HUES64 (cell line): ENCODE data around the gene GM2A.
"Not testable (repeated sequence)": the region's sequence is repeated elsewhere in the genome, so short reads cannot be mapped to it uniquely, and the experiment has no call there.

Source experiments
- H3K27ac ChIP-seq: 2 replicates; pipeline ENCODE4 v1.7.0; 2013; ENCODE audit warnings: low read depth, low read length, inconsistent platforms
- H3K27me3 ChIP-seq: 2 replicates; pipeline ENCODE4 v1.6.1; 2013; ENCODE audit warnings: mild to moderate bottlenecking, low read length; ENCODE audit not compliant: insufficient read depth
- H3K36me3 ChIP-seq: 2 replicates; pipeline ENCODE4 v1.6.1; 2013; ENCODE audit warnings: mild to moderate bottlenecking, low read length; ENCODE audit not compliant: insufficient read depth
- H3K4me1 ChIP-seq: 2 replicates; pipeline ENCODE4 v1.6.1; 2013; ENCODE audit warnings: mild to moderate bottlenecking, low read length, moderate library complexity; ENCODE audit not compliant: insufficient read depth
- H3K4me3 ChIP-seq: 2 replicates; pipeline ENCODE4 v1.5.1; 2013; ENCODE audit warnings: mild to moderate bottlenecking, low read length, moderate library complexity
- H3K9ac ChIP-seq: 2 replicates; pipeline ENCODE4 v1.6.1; 2013; ENCODE audit warnings: mild to moderate bottlenecking, low read depth, low read length
- H3K9me3 ChIP-seq: 2 replicates; pipeline ENCODE4 v1.6.1; 2013; ENCODE audit warnings: low read depth, low read length; ENCODE audit not compliant: insufficient read depth
- WGBS: fragments of 150-250, 120-280 bp; methylation state at CpG from one replicate; pipeline ENCODE4 v1.1.7; 2013; ENCODE audit warnings: missing lambda C conversion rate; 5-methylcytosine and 5-hydroxymethylcytosine counted together

GM2A gene

GRCh38 chr5:151293624-151294023 lies 40.6 kb downstream of the GM2A start:
- no peak overlapping the region for H3K27ac ChIP-seq
- H3K4me1 ChIP-seq: no peaks in the 10 kb centered on the region
- WGBS: 59% methylated on average over 4 of the region's 4 CpGs
- H3K9ac ChIP-seq: no peak overlapping the region
- no peaks in the 10 kb centered on the region for H3K27me3 ChIP-seq
- no peaks in the 10 kb centered on the region for H3K36me3 ChIP-seq
- no peaks in the 10 kb centered on the region for H3K9me3 ChIP-seq
- H3K4me3 ChIP-seq: no peak overlapping the region

- H3K9ac ChIP-seq: no peak overlapping the region
- H3K4me1 ChIP-seq: no peaks in the 10 kb centered on the region
- no peaks in the 10 kb centered on the region for H3K36me3 ChIP-seq
- H3K9me3 ChIP-seq: no peaks in the 10 kb centered on the region
- H3K4me3 ChIP-seq: no peak overlapping the region
- H3K27me3 ChIP-seq: no peaks in the 10 kb centered on the region
- no peak overlapping the region for H3K27ac ChIP-seq
- 96% methylated on average over 5 of the region's 5 CpGs for WGBS
Observed at GRCh38 chr5:151295138-151295537, 42.2 kb downstream of the GM2A start.

GRCh38 chr5:151295791-151296477 lies 42.9 kb downstream of the GM2A start:
- no peak overlapping the region for H3K27ac ChIP-seq
- no peaks in the 10 kb centered on the region for H3K9me3 ChIP-seq
- H3K27me3 ChIP-seq: no peaks in the 10 kb centered on the region
- H3K4me3 ChIP-seq: no peak overlapping the region
- no peak overlapping the region for H3K9ac ChIP-seq
- H3K4me1 ChIP-seq: no peaks in the 10 kb centered on the region
- no peaks in the 10 kb centered on the region for H3K36me3 ChIP-seq
- WGBS: 84% methylated on average over 7 of the region's 7 CpGs

GRCh38 chr5:151296478-151296830 lies 43.5 kb downstream of the GM2A start:
- Histone ChIP-seq H3K27me3 (no peaks in the 10 kb centered on the region), H3K4me1 (no peaks in the 10 kb centered on the region), H3K27ac (no peak overlapping the region), H3K9ac (no peak overlapping the region), H3K9me3 (no peaks in the 10 kb centered on the region), H3K36me3 (no peaks in the 10 kb centered on the region), H3K4me3 (no peak overlapping the region)
- 90% methylated on average over 1 of the region's 1 CpG for WGBS

GRCh38 chr5:151296974-151297373 lies 44.0 kb downstream of the GM2A start:
- H3K9ac ChIP-seq: no peak overlapping the region
- no peaks in the 10 kb centered on the region for H3K4me1 ChIP-seq
- WGBS: 76% methylated on average over 2 of the region's 2 CpGs
- H3K27me3 ChIP-seq: no peaks in the 10 kb centered on the region
- no peak overlapping the region for H3K27ac ChIP-seq
- H3K9me3 ChIP-seq: no peaks in the 10 kb centered on the region
- H3K4me3 ChIP-seq: no peak overlapping the region
- H3K36me3 ChIP-seq: no peaks in the 10 kb centered on the region

GRCh38 chr5:151298063-151298855 lies 45.3 kb downstream of the GM2A start:
- H3K27me3 ChIP-seq: no peaks in the 10 kb centered on the region
- H3K4me1 ChIP-seq: no peaks in the 10 kb centered on the region
- no peak overlapping the region for H3K4me3 ChIP-seq
- H3K36me3 ChIP-seq: no peaks in the 10 kb centered on the region
- no peaks in the 10 kb centered on the region for H3K9me3 ChIP-seq
- no peak overlapping the region for H3K9ac ChIP-seq
- H3K27ac ChIP-seq: no peak overlapping the region
- 89% methylated on average over 6 of the region's 6 CpGs for WGBS

GRCh38 chr5:151303666-151304065 lies 50.7 kb downstream of the GM2A start, which contains the start of gene SLC36A3:
SLC36A3 (minus strand) TSS chr5:151303766; CDS start chr5:151303354, 412 bp downstream.
- no peaks in the 10 kb centered on the region for H3K36me3 ChIP-seq

GRCh38 chr5:151309266-151309665 lies 56.3 kb downstream of the GM2A start:
- not testable (repeated sequence) for H3K27ac ChIP-seq, H3K4me3 ChIP-seq, H3K4me1 ChIP-seq, H3K9ac ChIP-seq, H3K36me3 ChIP-seq, H3K27me3 ChIP-seq, H3K9me3 ChIP-seq
- 97% methylated on average over 27 of the region's 27 CpGs for WGBS

More at GRCh38 chr5:151303666-151304065, 50.7 kb downstream of the GM2A start, which contains the start of gene SLC36A3:
- no peaks in the 10 kb centered on the region for H3K9me3 ChIP-seq
- no peaks in the 10 kb centered on the region for H3K27me3 ChIP-seq
- H3K4me1 ChIP-seq: no peaks in the 10 kb centered on the region
- no peak within 1 kb of the TSS for H3K9ac ChIP-seq
- H3K27ac ChIP-seq: no peak within 1 kb of the TSS
- no peak within 1 kb of the TSS for H3K4me3 ChIP-seq
- 86% methylated on average over 2 of the region's 2 CpGs for WGBS

- not testable (repeated sequence) for H3K9me3 ChIP-seq, H3K27ac ChIP-seq, H3K9ac ChIP-seq, H3K4me1 ChIP-seq, H3K27me3 ChIP-seq, H3K4me3 ChIP-seq, H3K36me3 ChIP-seq
- 90% methylated on average over 15 of the region's 15 CpGs for WGBS
Observed at GRCh38 chr5:151309821-151310220, 56.8 kb downstream of the GM2A start.

- H3K36me3 ChIP-seq: no peaks in the 10 kb centered on the region
- H3K27me3 ChIP-seq: no peaks in the 10 kb centered on the region
- H3K4me1 ChIP-seq: peaks cover 9% of the 10 kb centered on the region; the same call in 1 of the 2 replicates
Observed at GRCh38 chr5:151310932-151311331, 57.9 kb downstream of the GM2A start.

GRCh38 chr5:151312756-151313324 lies 59.9 kb downstream of the GM2A start:
- Histone ChIP-seq H3K4me3 (no peak overlapping the region), H3K4me1 (peaks cover 9% of the 10 kb centered on the region; the same call in 1 of the 2 replicates), H3K9ac (no peak overlapping the region), H3K36me3 (no peaks in the 10 kb centered on the region), H3K27ac (no peak overlapping the region), H3K27me3 (no peaks in the 10 kb centered on the region), H3K9me3 (no peaks in the 10 kb centered on the region)
- WGBS: 75% methylated on average over 1 of the region's 5 CpGs

More at GRCh38 chr5:151310932-151311331, 57.9 kb downstream of the GM2A start:
- no peak overlapping the region for H3K9ac ChIP-seq
- H3K27ac ChIP-seq: no peak overlapping the region
- no peak overlapping the region for H3K4me3 ChIP-seq
- H3K9me3 ChIP-seq: no peaks in the 10 kb centered on the region
